Panc1 (cell line): Measurements from ENCODE around the gene ISM1. TPM values are rescaled to one million over a fixed set of nuclear protein-coding genes. Genes with fewer than 3 reads are reported as not detected.

Source experiments
- ATAC-seq: fragments of 200-7000 bp; cut with Tn5 transposase; 2 replicates; pipeline ENCODE4 v1.9.1; 2020; ENCODE audit warnings: mild to moderate bottlenecking, moderate library complexity
- BruUV-seq: library from RNA; stranded (reverse); fragments of 400-500 nt; replicated peaks from 2 replicates; lab custom pipeline; 2021; lab: Mats Ljungman, UMichigan
- CTCF ChIA-PET: fragments of 300-600 bp; sonication (Branson Sonifier 250); formaldehyde crosslinking; loops from one replicate; lab custom pipeline; 2022; ENCODE audit warnings: antibody characterized with exemption; lab: Charles Lee
- POLR2A ChIA-PET: fragments of 300-600 bp; sonication (Branson Sonifier 250); formaldehyde crosslinking; loops from one replicate; lab custom pipeline; 2022; ENCODE audit warnings: antibody characterized with exemption; lab: Charles Lee
- DNase-seq: peaks from one replicate; pipeline ENCODE4 v3.0.0-alpha.2; 2010; ENCODE audit warnings: low read depth, low spot score
- H3K27ac ChIP-seq: 2 replicates; pipeline ENCODE4 v1.5.1; 2011; ENCODE audit warnings: mild to moderate bottlenecking, low read length, inconsistent platforms
- H3K27me3 ChIP-seq: fragments of 200-500 bp; sonication (Bioruptor generic); 2 replicates; pipeline ENCODE4 v1.6.0; 2014; ENCODE audit warnings: low read length, inconsistent platforms; ENCODE audit not compliant: control insufficient read depth, insufficient read depth
- H3K36me3 ChIP-seq: fragments of 200-500 bp; sonication (Bioruptor generic); 2 replicates; pipeline ENCODE4 v1.5.1; 2014; ENCODE audit warnings: inconsistent platforms, mild to moderate bottlenecking, low read length, moderate library complexity; ENCODE audit not compliant: control insufficient read depth, insufficient read depth
- H3K4me1 ChIP-seq: 2 replicates; pipeline ENCODE4 v1.5.1; 2011; ENCODE audit warnings: inconsistent platforms, mild to moderate bottlenecking, low read length, moderate library complexity; ENCODE audit not compliant: control insufficient read depth, insufficient read depth
- H3K4me3 ChIP-seq, 2 experiments: 2 replicates each; pipeline ENCODE4 v1.5.1; 2011 to 2012; ENCODE audit warnings: low read depth in 2 of 2, low read length in 2 of 2, mild to moderate bottlenecking in 2 of 2, inconsistent platforms in 1 of 2, moderate library complexity in 1 of 2
- H3K9me3 ChIP-seq: fragments of 200-500 bp; sonication (Bioruptor generic); 2 replicates; pipeline ENCODE4 v1.5.1; 2014; ENCODE audit warnings: low read depth, mild to moderate bottlenecking, inconsistent platforms, low read length, moderate library complexity; ENCODE audit not compliant: control insufficient read depth, insufficient read depth
- CTCF ChIP-seq: fragments of 450-650 bp; IDR thresholded peaks from 2 replicates; pipeline ENCODE4 v1.5.1; 2017; ENCODE audit warnings: mild to moderate bottlenecking
- POLR2AphosphoS5 ChIP-seq: IDR thresholded peaks from 2 replicates; pipeline ENCODE4 v1.6.1; 2012; ENCODE audit warnings: mild to moderate bottlenecking, low read depth, low read length, moderate library complexity
- REST ChIP-seq, 2 experiments: IDR thresholded peaks; 2 replicates each; pipeline ENCODE4 v1.6.1; 2011 to 2012; ENCODE audit warnings: low read depth in 2 of 2, control low read depth in 1 of 2, low read length in 1 of 2, mild to moderate bottlenecking in 1 of 2, moderate library complexity in 1 of 2; ENCODE audit not compliant: insufficient read depth in 1 of 2
- SIN3A ChIP-seq: IDR thresholded peaks from 2 replicates; pipeline ENCODE4 v1.6.1; 2012; ENCODE audit warnings: low read depth, mild to moderate bottlenecking, low read length, moderate library complexity, borderline replicate concordance; ENCODE audit not compliant: insufficient read depth
- TCF7L2 ChIP-seq: IDR thresholded peaks from 2 replicates; pipeline ENCODE4 v1.6.1; 2011; ENCODE audit warnings: mild to moderate bottlenecking, low read depth, low read length, inconsistent platforms
- in situ Hi-C: cut with HindIII; loops from 2 replicates; pipeline ENCODE4 v1.10.0; 2016; ENCODE audit warnings: low sequenced_read_pairs, low pct_unique_long_range_greater_than_20kb
- intact Hi-C: fragments of 100-400 bp; cut with micrococcal nuclease; formaldehyde crosslinking; loops from one replicate; pipeline ENCODE4 v1.10.0; 2022; ENCODE audit not compliant: unreplicated experiment
- total RNA-seq: library from RNA; stranded (reverse); gene quantifications from one replicate; pipeline ENCODE4 v1.2.1, GENCODE V29; 2021; ENCODE audit not compliant: unreplicated experiment

The ISM1 gene
- total RNA-seq, 1 experiment from 2014 or later: not detected

- Histone ChIP-seq H3K27me3 (no peaks in the 10 kb centered on the region), H3K4me3 (no peak overlapping the region), H3K36me3 (no peaks in the 10 kb centered on the region), H3K27ac (no peak overlapping the region), H3K4me1 (no peaks in the 10 kb centered on the region), H3K9me3 (no peaks in the 10 kb centered on the region)
- DNase-seq (no peak), ATAC-seq (no peak)
- no peak for TF ChIP-seq REST (IDR thresholded peaks at IDR 0.05; ENCODE audit: insufficient read depth in 1 of 2, low read depth in 2 of 2, low read length in 1 of 2)
- TF ChIP-seq POLR2AphosphoS5: no peak
- no peak for TF ChIP-seq CTCF
- TF ChIP-seq TCF7L2: no peak
- TF ChIP-seq SIN3A: no peak
- intact Hi-C loops (no loop called here), in situ Hi-C loops (no loop called here)
- CTCF ChIA-PET: no interaction called here
- POLR2A ChIA-PET: no interaction called here
- no TSS peak for BruUV-seq
Measured at GRCh38 chr20:13317439-13317838, 96.4 kb downstream of the ISM1 start.

- CTCF ChIA-PET: no interaction called here
- intact Hi-C loops: no loop called here
Measured at GRCh38 chr20:13318871-13319521, 97.9 kb downstream of the ISM1 start.

More at GRCh38 chr20:13318871-13319521, 97.9 kb downstream of the ISM1 start:
- H3K9me3 ChIP-seq: no peaks in the 10 kb centered on the region
- DNase-seq (no peak), ATAC-seq (no peak)
- no TSS peak for BruUV-seq
- POLR2A ChIA-PET: no interaction called here
- in situ Hi-C loops: no loop called here
- no peaks in the 10 kb centered on the region for H3K36me3 ChIP-seq
- TF ChIP-seq REST (IDR thresholded peaks at IDR 0.05; ENCODE audit: insufficient read depth in 1 of 2, low read depth in 2 of 2, low read length in 1 of 2) (no peak), POLR2AphosphoS5 (no peak), SIN3A (no peak), TCF7L2 (no peak), CTCF (no peak)
- H3K27ac ChIP-seq: no peak overlapping the region
- H3K27me3 ChIP-seq: no peaks in the 10 kb centered on the region
- H3K4me1 ChIP-seq: no peaks in the 10 kb centered on the region
- no peak overlapping the region for H3K4me3 ChIP-seq
